Activated CD4-positive, alpha-beta T cell treated with anti-CD3 and anti-CD28 coated beads, Interleukin-2, amount 10 ng/mL, durations not matched to agents 7 days and 5 days (primary cell): ENCODE measurements around the gene UMOD. TPM values are rescaled to one million over a fixed set of nuclear protein-coding genes. Genes with fewer than 3 reads are reported as not detected.
A peak's percentile ranks its signal among the peaks of the same experiment; 100 is the strongest.

ENCODE experiments used
- CTCF ChIA-PET: fragments of 350-600 bp; sonication (Branson Sonifier 250); formaldehyde crosslinking; loops from one replicate; lab custom pipeline; 2021; ENCODE audit warnings: antibody characterized with exemption; lab: Charles Lee
- POLR2A ChIA-PET: fragments of 350-600 bp; sonication (Branson Sonifier 250); formaldehyde crosslinking; loops from one replicate; lab custom pipeline; 2021; ENCODE audit warnings: antibody characterized with exemption; lab: Charles Lee
- DNase-seq: peaks from one replicate; pipeline ENCODE4 v3.0.0-alpha.2; 2020
- H3K27ac Mint-ChIP-seq: one replicate; pipeline ENCODE4 v1.8.0; 2021; ENCODE audit warnings: mild to moderate bottlenecking, moderate library complexity, mixed read lengths
- H3K27me3 Mint-ChIP-seq: one replicate; pipeline ENCODE4 v1.8.0; 2021; ENCODE audit warnings: mixed read lengths
- H3K36me3 Mint-ChIP-seq: one replicate; pipeline ENCODE4 v1.8.0; 2021; ENCODE audit warnings: low read depth, mixed read lengths
- H3K4me1 Mint-ChIP-seq: one replicate; pipeline ENCODE4 v1.8.0; 2021; ENCODE audit warnings: mixed read lengths
- H3K4me3 Mint-ChIP-seq: one replicate; pipeline ENCODE4 v1.8.0; 2021; ENCODE audit warnings: mild to moderate bottlenecking, moderate library complexity, mixed read lengths
- H3K9me3 Mint-ChIP-seq: one replicate; pipeline ENCODE4 v1.8.0; 2021; ENCODE audit warnings: mixed read lengths
- total RNA-seq, 2 experiments: library from RNA; stranded (reverse); gene quantifications; one replicate each; pipeline ENCODE4 v1.2.3, GENCODE V29; 2021

The UMOD gene
- total RNA-seq, 2 experiments from 2014 or later, result not detected

DNA sequence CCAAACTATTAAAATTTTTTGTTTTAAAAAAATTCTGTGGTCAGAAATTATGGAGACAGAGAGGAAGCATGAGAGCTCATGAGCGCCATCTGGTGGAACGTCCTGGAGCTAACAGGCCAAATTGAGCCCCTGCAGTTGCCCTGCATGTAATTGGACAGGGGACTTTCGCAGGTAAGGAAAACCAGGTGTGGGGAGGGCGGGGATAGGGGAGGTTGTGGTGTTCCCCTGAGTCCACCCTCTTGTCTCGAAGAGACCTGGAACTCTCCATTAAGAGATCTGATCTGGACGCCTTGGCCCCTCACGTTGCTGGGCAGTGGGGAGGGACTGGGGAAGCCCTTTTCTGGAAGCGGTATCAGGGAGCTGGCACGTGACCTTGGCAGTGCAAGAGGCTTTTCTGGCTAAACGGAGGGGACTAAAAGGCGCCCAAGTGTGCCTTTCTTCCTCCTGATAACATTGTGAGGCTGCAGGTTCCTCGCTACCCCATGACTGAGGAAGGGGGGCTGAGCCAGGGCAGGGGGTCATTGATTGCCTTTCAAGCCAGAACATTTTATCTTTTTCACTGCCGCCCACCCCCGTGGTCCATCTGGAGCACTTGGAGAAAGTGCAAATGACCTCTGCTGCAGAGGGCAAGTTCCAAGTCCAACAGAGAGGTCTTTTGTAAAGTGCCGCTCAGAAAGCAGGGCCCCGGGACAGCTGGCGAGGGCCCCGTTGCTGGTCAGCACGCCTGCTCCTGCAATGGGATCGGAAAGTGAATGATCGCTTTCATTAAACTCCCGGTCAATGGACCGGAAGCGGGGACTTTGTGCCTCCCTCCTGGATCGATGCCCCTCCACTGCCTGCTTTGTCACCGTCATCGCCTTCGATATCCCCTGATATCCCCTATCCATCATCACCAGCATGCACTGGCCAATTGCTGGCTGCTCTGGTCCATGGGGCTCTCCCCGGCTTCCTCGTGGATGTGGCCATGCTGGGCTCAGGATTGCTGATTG is 33.6 kb upstream of the UMOD start:
- no peak overlapping the region for H3K4me3 Mint-ChIP-seq
- H3K27me3 Mint-ChIP-seq, result peaks cover 7% of the 10 kb centered on the region
- CTCF ChIA-PET, result interaction anchor here (0.8 to 2.9 kb wide), 6 partner anchors 8 to 1182 kb away, joined by 3 to 9 read pairs (median 4); no protein-coding TSS in a partner anchor
- H3K36me3 Mint-ChIP-seq, result no peaks in the 10 kb centered on the region
- no peaks in the 10 kb centered on the region for H3K4me1 Mint-ChIP-seq
- POLR2A ChIA-PET, result no interaction called here
- H3K9me3 Mint-ChIP-seq, result no peaks in the 10 kb centered on the region
- H3K27ac Mint-ChIP-seq, result no peak overlapping the region
- peak; percentile 57 for DNase-seq

DNA sequence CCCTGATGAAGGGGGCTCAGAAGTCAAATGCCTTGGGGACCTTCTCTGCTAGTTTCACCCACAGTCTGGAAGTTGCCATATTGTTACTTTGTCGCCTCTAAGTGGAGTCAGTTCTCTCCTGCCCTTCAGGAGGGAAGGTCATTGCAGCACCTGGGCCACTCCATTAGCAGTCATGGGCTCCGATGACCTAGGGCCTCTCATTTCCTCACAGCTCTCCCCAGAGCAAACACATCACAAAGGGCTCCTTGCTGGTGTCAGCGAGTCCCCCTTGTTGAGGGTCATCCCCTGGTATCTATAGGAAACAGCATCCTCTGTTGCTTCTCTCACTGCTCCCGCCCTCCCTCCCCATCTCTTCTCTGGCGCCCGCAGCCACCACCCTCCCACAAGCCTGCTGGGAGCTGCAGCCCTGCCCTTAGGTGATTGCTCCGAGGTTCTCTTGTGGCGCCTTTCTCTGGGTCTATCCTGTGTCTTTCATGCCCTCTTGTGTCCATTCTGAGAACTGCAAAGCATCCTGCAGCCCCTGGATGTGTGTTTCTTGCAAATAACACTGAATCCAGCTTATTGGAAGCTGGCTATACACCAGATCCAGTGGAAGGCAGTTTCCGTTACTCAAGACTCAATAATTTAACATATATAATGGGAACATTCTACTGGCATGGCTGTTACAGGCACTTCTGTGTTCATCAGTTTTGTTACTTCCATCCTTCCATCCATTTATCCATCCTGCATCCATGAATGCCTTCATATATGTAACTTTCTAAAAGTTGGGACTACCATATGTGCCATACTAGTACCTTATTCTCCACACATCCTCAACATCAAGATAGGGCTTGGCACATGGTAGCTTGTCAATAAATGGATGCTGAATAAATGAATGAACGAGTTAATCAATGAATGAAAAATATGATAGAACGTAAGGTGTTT is 30.9 kb upstream of the UMOD start:
- DNase-seq, result peak; percentile 57
- POLR2A ChIA-PET, result no interaction called here

DNA sequence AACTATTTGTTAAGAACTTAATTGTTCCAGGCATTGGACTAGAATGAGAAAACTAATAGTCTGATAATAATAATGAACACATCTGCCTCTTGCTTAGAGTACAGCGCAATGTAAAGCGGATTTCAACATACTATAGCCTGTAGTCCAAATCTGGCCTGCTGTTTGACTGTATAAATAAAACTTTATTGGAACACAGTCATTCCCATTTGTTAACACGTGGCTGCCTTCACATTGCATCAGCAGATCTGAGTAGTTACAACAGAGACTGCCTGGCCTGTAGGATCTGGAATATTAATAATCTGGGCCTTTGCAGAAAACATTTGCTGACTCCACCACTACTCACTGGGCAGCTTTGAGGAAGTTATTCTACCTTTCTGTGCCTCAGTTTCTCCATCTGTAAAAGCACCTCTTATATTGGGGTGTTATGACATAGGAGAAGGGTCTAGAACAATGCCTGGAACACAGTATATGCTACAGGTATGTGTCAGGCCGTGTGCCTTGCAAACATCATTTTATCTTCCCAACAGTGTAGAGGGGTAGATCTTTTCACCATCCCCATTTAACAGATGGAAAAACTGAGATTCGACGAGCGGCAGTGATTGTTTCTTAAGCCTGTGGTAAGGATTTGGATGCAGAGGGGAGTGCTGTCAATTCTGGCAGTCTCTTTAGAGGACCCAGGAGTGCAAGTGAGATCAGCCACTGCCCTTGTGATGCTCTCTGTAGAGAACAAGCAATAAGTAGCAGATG is 29.9 kb upstream of the UMOD start:
- Mint-ChIP-seq H3K4me1 (no peaks in the 10 kb centered on the region), H3K9me3 (no peaks in the 10 kb centered on the region), H3K36me3 (no peaks in the 10 kb centered on the region), H3K27me3 (peaks cover 11% of the 10 kb centered on the region), H3K27ac (no peak overlapping the region), H3K4me3 (no peak overlapping the region)
- no peak for DNase-seq
- POLR2A ChIA-PET, result no interaction called here
- CTCF ChIA-PET, result no interaction called here

More for the DNA sequence above, 30.9 kb upstream of the UMOD start:
- Mint-ChIP-seq H3K9me3 (no peaks in the 10 kb centered on the region), H3K36me3 (no peaks in the 10 kb centered on the region), H3K27ac (no peak overlapping the region), H3K4me1 (no peaks in the 10 kb centered on the region), H3K27me3 (peaks cover 10% of the 10 kb centered on the region), H3K4me3 (no peak overlapping the region)
- CTCF ChIA-PET, result interaction anchor here (2.2 to 2.9 kb wide), 2 partner anchors 476 to 485 kb away, joined by 5 to 9 read pairs; no protein-coding TSS in a partner anchor

- Mint-ChIP-seq H3K9me3 (no peaks in the 10 kb centered on the region), H3K36me3 (no peaks in the 10 kb centered on the region), H3K27me3 (peaks cover 7% of the 10 kb centered on the region), H3K4me3 (no peak overlapping the region), H3K27ac (no peak overlapping the region), H3K4me1 (no peaks in the 10 kb centered on the region)
- ChIA-PET CTCF (no interaction called here), POLR2A (no interaction called here)
- no peak for DNase-seq
Observed at GRCh38 chr16:20380782-20381181, 28.3 kb upstream of the UMOD start.

GRCh38 chr16:20377181-20377580 is 24.7 kb upstream of the UMOD start:
- no peak for DNase-seq
- ChIA-PET POLR2A (no interaction called here), CTCF (interaction anchor here (0.6 kb wide), 1 partner anchor 1257 kb away, joined by 4 read pairs; no protein-coding TSS in a partner anchor)
- Mint-ChIP-seq H3K27ac (no peak overlapping the region), H3K4me1 (no peaks in the 10 kb centered on the region), H3K9me3 (no peaks in the 10 kb centered on the region), H3K27me3 (peaks cover 12% of the 10 kb centered on the region), H3K36me3 (no peaks in the 10 kb centered on the region), H3K4me3 (no peak overlapping the region)

GRCh38 chr16:20372701-20373100 is 20.2 kb upstream of the UMOD start:
- Mint-ChIP-seq H3K36me3 (no peaks in the 10 kb centered on the region), H3K4me1 (no peaks in the 10 kb centered on the region), H3K4me3 (no peak overlapping the region), H3K9me3 (no peaks in the 10 kb centered on the region), H3K27ac (no peak overlapping the region), H3K27me3 (peaks cover 10% of the 10 kb centered on the region)
- CTCF ChIA-PET, result no interaction called here
- POLR2A ChIA-PET, result no interaction called here
- DNase-seq, result no peak

GRCh38 chr16:20369452-20370054 is 17.0 kb upstream of the UMOD start:
- POLR2A ChIA-PET, result no interaction called here
- CTCF ChIA-PET, result no interaction called here
- Mint-ChIP-seq H3K27ac (no peak overlapping the region), H3K9me3 (no peaks in the 10 kb centered on the region), H3K4me1 (no peaks in the 10 kb centered on the region), H3K4me3 (no peak overlapping the region), H3K36me3 (no peaks in the 10 kb centered on the region), H3K27me3 (peaks cover 5% of the 10 kb centered on the region)
- DNase-seq, result no peak

DNA sequence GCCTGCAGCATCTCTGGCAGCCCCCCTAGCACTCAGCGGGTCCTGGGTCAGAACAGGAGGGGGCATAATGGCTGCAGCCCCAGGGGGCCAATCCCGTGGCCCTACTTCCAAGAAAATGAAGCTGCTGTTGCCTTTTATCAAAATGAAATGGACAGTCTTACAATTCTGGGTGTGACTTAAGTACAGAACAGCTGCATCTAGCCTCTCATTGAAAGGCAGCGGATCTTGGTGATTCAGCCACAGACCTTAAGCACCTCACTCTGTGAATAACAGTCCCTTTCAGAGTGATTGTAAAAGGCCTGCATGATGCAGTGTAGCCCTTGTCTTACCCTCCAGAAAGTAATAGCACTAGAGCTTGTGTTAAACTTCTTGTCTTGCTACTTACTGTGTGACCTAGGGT is 11.5 kb upstream of the UMOD start:
- Mint-ChIP-seq H3K9me3 (no peaks in the 10 kb centered on the region), H3K4me1 (no peaks in the 10 kb centered on the region), H3K27me3 (no peaks in the 10 kb centered on the region), H3K27ac (no peak overlapping the region), H3K4me3 (no peak overlapping the region), H3K36me3 (no peaks in the 10 kb centered on the region)
- CTCF ChIA-PET, result no interaction called here
- DNase-seq, result no peak
- POLR2A ChIA-PET, result interaction anchor here (0.6 kb wide), 1 partner anchor 65 kb away, joined by 3 read pairs; no protein-coding TSS in a partner anchor

DNA sequence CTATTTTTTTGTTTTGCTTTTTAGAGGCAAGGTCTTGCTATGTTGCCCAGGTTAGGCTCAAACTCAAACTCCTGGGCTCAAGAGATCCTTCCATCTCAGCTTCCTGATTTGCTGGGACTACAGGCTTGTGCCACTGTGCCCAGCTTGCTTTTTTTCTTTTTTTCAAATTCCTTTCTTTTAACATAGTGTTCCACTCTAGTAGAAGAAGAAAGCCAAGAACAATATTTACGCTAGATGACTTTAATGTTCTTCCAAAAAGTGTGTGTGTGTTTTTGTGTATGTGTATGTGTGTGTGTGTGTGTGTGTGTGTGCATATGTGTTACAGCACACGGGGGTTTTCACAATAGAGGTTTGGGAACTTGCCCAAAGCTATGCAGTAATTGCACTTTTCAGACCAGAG is 10.7 kb upstream of the UMOD start:
- Mint-ChIP-seq H3K27me3 (no peaks in the 10 kb centered on the region), H3K4me1 (no peaks in the 10 kb centered on the region), H3K4me3 (no peak overlapping the region), H3K27ac (no peak overlapping the region), H3K9me3 (no peaks in the 10 kb centered on the region), H3K36me3 (no peaks in the 10 kb centered on the region)
- ChIA-PET POLR2A (interaction anchor here (0.6 kb wide), 1 partner anchor 64 kb away, joined by 3 read pairs; no protein-coding TSS in a partner anchor), CTCF (no interaction called here)
- no peak for DNase-seq

DNA sequence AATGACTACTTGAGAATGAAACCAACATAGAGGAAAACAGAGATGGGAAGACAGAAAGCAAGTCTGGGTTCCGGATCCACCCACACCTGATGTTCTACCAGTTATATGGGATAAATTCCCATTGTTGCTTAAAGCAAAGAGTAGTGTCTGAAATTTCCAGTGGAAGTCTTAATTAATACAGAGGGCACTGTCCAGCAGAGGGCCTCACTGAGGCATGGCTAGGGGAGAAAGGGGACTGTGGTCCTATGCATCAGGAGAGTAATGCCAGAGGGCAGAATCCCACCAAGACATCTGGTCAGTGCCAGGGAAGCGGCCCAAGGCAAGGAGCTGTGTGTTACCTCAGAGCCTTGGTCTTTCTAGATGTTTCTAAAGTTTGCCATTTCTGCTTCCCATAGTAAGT is 7.5 kb upstream of the UMOD start:
- no peaks in the 10 kb centered on the region for H3K9me3 Mint-ChIP-seq
- ChIA-PET CTCF (no interaction called here), POLR2A (no interaction called here)
- no peak overlapping the region for H3K27ac Mint-ChIP-seq
- H3K36me3 Mint-ChIP-seq, result no peaks in the 10 kb centered on the region
- DNase-seq, result no peak
- H3K4me1 Mint-ChIP-seq, result no peaks in the 10 kb centered on the region
- H3K27me3 Mint-ChIP-seq, result no peaks in the 10 kb centered on the region
- no peak overlapping the region for H3K4me3 Mint-ChIP-seq

DNA sequence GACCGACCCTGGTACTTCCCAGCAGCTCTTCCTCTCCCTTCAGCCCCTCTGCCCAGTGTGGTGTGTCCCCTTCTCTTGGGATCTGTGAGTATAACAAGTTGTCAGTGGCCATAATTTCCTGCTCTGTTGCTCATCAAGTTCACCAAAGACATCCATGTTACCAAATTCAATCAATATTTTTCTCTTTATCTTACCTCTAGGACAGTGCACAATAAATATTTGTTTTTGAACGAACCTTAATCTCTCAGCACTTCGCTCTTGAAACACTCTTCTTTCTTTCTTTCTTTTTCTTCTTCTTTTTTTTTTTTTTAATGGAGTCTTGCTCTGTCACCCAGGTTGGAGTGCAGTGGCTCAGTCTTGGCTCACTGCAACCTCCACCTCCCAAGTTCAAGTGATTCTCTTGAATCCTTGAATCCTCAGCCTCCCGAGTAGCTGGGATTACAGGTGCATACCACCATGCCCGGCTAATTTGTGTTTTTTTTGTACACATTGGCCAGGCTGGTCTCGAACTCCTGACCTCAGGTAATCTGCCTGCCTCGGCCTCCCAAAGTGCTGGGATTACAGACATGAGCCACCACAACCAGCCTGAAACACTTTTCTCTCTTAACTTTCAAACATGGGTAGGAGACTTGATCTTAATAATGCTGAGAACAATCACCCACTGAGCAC is 2.7 kb upstream of the UMOD start:
- Mint-ChIP-seq H3K4me1 (no peaks in the 10 kb centered on the region), H3K9me3 (no peaks in the 10 kb centered on the region), H3K36me3 (no peaks in the 10 kb centered on the region), H3K4me3 (no peak overlapping the region), H3K27me3 (peaks cover 3% of the 10 kb centered on the region), H3K27ac (no peak overlapping the region)
- no peak for DNase-seq
- CTCF ChIA-PET, result no interaction called here
- POLR2A ChIA-PET, result no interaction called here
